Epithelial cell of umbilical artery (primary cell): ENCODE data around the gene ACYP1. TPM values are rescaled to one million over a fixed set of nuclear protein-coding genes. Genes with fewer than 3 reads are reported as not detected.

Experiments used
- total RNA-seq: library from RNA; depleted of rRNA; stranded (reverse); fragments of >200 nt; gene quantifications from 2 replicates; pipeline ENCODE4 v1.2.3, GENCODE V29; 2014

The ACYP1 gene
- total RNA-seq, result 13.3 and 17.5 TPM in 2 replicates

DNA sequence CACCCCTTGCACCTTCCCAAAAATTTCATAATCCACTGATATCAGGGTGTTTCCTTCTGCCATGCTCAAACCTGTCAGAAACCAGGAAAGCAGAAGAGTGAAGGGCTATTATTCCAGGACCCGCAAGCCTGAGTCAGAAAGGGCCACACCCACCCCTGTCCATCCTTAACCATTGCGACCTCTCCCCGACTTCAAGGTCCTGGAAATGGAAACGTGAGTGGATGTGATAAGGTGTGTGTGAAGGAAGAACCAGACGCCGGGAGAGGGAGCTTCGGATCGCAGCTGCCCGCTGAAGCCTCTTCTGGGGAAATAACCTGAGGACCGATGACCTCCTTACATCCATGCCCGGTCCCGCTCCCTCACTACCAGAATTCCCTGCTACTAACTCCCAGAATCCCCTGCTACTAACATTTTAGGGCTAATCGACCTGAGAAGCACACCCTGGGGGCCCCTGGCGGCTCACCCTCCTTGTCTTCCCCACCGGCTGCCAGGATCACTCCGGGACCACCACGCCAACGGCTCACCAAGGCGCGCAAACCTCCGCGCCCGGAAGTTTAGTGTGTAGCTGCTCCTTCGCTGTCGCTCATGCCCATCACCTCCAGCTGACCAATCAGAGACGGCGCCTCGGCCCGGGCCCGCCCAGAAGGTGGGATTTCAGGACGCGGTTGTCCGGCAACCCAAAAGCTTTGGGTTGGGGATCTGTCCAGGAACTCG, at the start of gene ACYP1:
Gene ACYP1, minus strand, starts transcription at position 534 of the 714 bp plus-strand sequence. Its CDS starts 471 bp downstream, at position 63.

DNA sequence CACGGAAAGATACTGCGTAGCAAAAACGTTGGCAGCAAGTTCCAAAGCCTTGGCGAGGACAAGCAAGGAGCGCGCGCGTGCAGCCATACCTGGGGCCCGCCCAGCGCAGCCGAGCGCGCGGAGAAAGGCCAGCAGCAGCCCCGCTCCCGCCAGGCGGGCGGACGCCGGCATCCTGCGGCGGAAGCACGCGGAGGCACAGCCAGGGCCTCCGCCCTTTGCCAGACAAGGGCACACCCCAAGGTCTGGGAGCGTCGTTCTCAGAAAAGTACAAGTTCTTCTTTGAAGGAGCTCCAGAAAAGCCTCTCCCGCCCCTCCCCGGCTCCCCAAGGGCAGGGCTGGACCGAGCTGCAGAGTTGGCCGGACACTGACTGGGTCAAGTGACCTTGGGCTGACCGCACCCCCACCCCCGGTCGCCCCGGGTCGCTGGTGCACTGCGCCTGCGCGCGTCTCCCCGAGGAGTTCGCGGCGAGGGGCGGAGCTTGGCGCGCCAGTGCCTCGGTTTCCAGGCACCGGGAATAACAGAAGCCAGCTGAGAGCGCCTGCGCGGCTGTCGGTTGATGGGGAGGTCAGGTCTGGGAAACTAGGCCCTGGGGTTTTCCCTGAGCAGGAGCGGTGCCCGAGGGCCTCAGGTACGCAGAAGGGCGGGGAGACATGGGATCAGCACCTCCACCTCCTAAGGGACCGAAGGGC, 5.4 kb upstream of the ACYP1 start, which contains the start of gene ZC2HC1C:
Gene ZC2HC1C, plus strand, starts transcription at position 521 of the 690 bp plus-strand sequence. CDS start 933 bp downstream, outside the sequence.

DNA sequence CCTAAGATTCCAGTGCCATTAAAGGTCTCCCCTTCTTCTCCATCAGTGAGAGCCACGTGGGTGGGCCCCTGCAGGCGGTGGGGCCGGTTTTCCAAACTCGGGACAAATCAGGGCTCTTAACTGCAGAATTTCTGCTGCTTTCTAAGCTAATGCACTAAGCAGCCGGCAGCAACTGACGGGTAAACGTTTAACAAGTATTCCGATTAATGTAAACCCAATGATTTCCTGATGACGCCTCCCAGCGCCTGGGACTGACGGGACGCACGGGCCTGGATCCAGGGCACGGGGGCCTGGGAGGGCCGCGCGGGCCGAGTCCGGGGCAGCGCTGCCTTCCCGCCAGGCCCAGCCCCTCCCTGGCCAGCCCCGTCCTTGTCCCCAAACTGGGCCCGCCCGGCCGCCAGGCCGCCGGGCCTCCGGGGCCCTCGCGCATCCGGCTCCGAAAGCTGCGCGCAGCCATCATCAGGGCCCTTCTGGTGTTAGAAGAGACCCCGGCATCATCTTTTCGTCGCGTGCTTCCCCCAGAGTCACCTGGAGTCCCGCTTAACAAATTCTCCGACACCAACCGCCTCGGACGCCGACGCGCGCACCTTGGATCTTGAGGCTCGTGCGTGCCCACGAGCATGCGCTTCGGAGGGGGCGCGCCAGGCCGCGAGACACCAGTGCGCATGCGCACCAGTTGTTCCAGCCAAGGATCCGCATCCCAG, 12.8 kb downstream of the ACYP1 start, which contains the start of gene MLH3:
Gene MLH3, minus strand, starts transcription at position 616 of the 704 bp plus-strand sequence. CDS start 1,812 bp downstream, outside the sequence.

Other genes with a start within 250 kb of the ACYP1 start
- gene PROX2, start 187.9 kb downstream of the ACYP1 start, total RNA-seq, result not detected in 2 replicates
- gene DLST, start 182.1 kb downstream of the ACYP1 start, total RNA-seq, result 48.1 and 60.3 TPM in 2 replicates
- gene RPS6KL1, start 140.8 kb downstream of the ACYP1 start, total RNA-seq, result 5.2 and 15.0 TPM in 2 replicates
- gene PGF, start 108.4 kb downstream of the ACYP1 start, total RNA-seq, result 378 and 418 TPM in 2 replicates
- 149 and 194 TPM in 2 replicates for gene EIF2B2, start 61.1 kb downstream of the ACYP1 start, total RNA-seq
- 14.1 and 14.3 TPM in 2 replicates for gene MLH3, start 12.6 kb downstream of the ACYP1 start, total RNA-seq
- 1.3 and 3.6 TPM in 2 replicates for gene ZC2HC1C, start 5.6 kb upstream of the ACYP1 start, total RNA-seq
- gene NEK9, start 63.0 kb upstream of the ACYP1 start, total RNA-seq, result 24.0 and 56.4 TPM in 2 replicates
- gene TMED10, start 112.6 kb upstream of the ACYP1 start, total RNA-seq, result 243 and 257 TPM in 2 replicates
- gene FOS, start 214.8 kb upstream of the ACYP1 start, total RNA-seq, result 3.2 and 4.9 TPM in 2 replicates